ENCODE measurements around the gene MXD4.
A peak's percentile ranks its signal among the peaks of the same experiment; 100 is the strongest.
"Not testable (repeated sequence)": the region's sequence is repeated elsewhere in the genome, so short reads cannot be mapped to it uniquely, and the experiment has no call there.

The MXD4 gene

DNA sequence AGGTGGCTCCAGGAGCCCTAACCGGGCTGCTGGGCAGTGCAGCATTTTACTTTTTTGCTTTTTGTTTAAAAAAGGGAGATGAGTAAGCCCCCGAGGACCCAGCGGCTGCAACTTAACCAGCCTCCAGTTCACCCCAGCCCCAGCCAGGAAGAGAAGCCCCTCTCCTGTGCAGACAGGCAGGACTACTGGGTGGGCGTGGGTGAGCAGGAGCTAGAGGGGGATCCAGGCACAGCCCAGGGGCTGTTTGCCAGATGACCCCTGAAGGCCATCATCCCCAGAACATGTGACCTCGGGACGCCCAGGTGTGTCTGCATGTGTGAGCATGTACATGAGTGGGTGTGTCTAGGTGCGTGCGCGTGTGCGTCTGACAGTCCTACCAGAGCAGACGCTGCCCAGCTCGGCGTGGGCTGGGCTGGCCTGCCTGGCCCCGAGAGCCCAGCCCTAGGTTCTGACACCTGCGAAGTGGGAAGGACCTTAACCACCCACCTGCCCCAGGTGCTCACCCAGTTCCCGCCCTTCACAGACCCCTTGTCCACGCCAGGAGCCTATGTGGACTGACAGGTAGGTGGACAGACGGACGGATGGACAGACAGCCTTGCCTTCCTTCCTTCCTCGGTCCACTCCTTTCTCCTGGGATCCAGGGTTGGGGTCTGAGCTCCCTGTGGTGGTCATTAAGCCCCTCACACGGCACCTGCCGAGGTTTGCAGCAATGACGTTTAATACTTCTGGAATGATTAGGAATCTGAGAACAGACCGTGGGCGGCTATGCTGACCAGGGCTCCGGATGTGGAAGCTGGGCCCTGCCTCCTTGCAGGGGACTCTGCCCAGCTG lies 12.2 kb downstream of the MXD4 start:
- DNase-seq, result no peak

DNA sequence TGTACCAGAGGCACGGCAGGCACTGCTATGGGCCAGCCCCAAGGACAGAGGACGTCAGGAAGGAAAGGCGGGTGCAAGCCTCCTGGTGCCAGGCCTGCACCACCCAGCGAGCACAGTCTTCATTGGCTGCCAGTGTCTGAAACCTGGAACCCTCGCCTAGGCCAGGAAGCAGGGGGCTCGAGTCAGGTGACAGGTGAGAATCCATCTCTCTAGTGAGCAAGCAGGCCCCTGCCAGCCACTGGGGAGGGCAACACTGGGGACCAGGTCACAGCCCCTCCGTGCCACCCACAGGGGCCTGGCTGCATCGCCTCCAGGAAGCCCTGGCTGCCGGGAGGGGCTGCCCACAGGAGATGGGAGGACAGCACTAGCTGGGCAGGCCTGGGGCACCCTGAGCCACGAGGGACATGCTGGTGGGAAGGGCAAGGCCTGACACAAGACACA lies 13.1 kb downstream of the MXD4 start:
- no peak for DNase-seq

DNA sequence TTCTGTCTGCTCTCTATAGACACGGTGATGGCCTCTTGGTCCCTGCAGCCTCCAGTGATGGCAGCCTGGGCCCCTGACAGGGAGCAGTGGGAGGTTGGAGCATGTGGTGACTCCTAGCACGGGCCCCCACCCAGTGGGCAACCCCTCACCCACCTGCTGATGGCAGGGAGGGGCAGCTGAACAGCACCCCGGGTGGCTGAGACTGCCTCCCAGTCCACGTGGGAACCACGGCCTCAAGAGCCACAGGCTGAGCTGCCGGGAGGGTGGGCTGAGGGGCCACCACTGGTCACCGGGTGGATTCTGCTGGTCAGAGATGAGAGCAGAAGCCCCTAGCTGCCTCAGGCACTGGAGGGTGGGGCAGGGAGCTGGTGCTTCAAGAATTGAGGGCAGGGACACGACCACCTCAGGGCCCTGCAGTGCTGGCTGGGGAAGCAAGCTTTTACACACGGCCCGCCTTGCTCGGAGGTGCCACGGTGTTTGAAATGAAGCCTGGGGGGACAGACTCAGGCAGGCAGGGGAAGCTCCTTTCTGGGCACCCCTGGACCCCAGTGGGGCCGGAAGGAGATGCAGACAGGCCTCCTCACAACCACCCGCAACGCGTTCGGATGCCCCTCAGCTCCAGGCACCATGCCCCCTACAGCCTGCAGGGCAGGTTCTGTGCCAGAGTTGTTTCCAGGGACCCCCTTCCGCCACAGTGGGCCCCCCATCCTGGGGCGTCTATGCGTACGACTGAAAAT lies 13.7 kb downstream of the MXD4 start:
- no peak for DNase-seq

DNA sequence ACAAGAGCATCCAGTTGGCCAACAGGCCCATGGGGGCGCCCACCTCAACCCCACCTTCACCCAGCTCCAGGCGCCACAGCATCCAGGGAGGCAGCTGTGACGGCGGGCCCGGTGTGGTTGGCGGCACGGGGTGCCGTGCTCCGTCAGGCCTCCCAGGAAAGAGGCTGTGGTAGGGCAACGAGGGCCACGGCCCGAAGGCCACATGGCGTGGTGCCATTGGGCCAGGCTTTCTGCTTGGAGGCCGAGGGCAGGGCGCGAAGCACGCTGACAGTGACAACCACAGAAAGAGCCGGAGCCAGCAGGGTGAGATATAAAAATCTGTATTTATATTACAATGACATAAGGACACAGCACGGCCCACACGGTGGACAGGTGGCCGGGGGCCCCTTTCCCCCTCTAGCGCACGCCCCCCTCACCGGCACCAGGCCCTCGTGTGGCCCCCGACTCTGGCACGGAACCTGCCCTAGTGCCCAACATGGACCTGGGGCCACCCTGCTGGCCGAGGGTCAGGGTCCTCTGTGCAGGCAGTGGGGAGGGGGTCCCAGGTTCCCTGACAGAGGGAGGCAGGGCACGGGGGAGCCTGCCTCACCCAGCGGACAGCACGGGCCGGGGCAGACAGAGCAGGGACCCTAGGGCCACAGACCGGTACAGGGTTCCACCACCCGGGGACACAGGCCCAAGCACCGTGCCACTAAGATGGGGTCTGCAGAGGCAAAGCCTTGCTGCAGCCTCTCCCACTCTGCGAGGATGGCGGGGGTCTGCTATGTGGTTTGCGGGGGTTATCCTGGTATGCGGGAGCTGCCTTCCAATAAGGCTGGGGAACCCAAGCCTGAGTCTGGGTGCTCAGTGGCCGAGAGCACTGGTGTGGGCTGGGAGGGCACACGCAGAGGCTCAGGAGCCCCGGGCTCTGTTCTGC lies 14.5 kb downstream of the MXD4 start:
- DNase-seq, result no peak

DNA sequence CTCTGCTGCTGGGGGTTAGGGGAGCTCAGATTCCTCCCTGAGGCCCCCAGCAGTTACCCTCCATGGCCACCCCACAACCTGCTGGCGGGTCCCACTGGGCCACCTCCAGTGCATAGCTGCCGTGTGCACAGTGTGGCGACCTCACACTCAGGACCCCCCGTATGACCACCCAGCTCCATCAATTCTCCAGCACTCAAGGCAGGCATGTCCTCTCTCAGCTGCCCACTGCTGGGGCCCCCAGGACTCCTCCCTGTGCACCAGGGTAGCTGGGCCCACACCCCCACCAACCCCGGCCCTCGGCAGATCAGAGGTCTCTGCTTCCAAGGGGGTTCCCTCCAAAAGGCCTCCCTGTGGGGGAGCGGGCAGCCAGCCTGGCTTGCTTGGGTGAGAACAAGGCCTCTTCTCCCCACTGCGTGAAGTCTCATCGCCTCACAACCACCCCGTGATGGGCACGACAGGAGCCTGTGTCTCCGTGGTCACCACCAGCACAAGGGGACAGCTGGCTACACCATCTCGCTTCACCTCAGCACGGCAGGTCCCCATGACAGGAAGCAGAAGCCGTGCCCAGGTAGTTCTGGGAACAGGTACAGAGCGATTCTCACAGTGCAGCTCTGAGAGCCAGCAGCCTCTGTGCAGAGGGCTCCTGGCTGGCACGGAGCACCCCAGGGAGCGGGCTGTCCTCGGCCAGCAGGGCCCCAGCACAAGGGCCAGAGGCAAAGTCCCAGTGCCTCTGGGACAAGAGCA lies 15.4 kb downstream of the MXD4 start:
- no peak for DNase-seq

DNA sequence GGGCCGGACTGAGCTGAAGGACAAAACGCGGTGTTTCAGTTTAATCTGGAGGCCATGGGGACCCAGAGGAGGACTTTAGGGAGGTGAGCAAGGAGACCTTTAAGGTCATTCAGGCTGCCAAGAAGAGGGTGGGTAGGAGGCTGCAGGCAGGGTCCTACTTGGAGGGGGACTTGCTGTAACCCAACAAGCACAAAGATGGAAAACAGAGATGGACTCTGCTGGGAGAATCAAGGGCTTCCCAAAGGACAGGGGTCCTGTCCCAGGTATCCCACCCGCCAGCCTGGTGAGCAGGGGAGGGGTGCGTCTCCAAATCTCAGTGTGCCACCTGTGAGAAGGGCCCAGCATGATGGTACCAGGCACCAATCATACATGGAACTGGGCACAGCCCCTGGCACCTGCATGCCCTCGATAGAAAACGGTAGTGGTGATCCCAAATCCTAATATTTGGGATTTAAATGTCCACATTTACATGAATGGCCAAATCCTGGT lies 16.1 kb downstream of the MXD4 start:
- DNase-seq, result no peak

DNA sequence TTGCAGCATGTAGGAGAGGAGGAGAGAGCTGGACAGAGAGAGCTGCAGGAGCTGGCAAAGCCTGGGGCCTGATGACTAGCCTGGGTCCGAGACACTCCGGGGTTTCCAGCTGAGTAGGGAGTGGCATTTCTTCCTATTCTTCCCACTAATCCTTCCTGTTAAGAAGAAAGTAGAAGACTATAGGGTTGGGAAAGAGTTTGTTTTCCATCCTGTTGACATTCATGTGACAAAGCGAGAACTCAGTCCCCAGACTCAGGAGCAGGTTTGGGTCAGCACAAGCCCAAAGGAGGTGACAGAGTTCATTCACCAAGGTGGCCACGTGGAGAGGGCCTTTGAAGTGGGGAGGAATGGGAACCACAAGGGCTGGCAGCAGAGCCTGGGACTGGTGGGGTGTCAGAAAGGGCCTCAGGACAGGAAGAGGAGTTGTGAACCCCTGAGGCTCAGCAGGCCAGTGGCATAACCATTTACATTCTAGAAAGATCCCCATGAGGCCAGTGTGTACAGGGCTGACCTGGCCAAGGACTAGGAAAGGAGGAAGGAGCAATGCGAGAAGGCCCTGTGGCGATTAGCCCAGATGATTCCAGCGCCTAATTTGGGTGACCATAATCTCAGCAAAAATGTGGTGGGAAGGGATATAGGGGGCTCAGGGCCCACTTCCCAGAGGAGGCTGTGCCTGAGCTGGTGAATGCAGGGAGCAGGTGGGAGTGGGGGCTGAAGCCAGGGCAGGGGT lies 16.7 kb downstream of the MXD4 start:
- no peak for DNase-seq

DNA sequence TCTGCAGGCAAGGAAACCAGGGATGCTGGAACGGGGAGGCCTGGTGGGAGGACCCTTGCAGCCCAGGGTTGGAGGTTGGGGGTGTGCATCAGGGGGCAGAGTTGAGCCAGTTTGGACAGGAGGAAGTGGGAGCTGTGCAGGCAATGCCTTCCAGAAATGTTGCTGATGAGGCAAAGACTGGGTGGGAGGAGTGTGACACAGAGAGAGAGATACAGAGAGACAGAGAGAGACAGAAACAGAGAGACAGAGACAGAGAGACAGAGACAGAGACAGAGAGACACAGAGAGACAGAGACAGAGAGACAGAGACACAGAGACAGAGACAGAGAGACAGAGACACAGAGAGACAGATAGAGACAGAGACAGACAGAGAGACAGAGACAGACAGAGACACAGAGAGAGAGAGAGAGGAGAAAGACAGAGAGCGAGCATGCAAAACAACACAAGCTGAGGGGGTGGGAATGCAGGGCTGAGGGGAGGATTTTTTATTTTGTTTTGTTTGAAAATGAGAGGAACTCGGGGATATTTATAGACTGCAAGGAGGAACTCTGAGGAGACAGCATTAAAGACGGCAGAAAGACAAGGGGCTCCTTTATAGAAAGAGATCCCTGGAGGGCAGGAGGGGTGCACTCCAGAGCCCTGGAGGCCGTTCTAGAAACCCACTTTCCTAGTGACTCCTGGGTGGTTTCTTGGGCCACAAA lies 18.1 kb downstream of the MXD4 start:
- DNase-seq, result no peak

DNA sequence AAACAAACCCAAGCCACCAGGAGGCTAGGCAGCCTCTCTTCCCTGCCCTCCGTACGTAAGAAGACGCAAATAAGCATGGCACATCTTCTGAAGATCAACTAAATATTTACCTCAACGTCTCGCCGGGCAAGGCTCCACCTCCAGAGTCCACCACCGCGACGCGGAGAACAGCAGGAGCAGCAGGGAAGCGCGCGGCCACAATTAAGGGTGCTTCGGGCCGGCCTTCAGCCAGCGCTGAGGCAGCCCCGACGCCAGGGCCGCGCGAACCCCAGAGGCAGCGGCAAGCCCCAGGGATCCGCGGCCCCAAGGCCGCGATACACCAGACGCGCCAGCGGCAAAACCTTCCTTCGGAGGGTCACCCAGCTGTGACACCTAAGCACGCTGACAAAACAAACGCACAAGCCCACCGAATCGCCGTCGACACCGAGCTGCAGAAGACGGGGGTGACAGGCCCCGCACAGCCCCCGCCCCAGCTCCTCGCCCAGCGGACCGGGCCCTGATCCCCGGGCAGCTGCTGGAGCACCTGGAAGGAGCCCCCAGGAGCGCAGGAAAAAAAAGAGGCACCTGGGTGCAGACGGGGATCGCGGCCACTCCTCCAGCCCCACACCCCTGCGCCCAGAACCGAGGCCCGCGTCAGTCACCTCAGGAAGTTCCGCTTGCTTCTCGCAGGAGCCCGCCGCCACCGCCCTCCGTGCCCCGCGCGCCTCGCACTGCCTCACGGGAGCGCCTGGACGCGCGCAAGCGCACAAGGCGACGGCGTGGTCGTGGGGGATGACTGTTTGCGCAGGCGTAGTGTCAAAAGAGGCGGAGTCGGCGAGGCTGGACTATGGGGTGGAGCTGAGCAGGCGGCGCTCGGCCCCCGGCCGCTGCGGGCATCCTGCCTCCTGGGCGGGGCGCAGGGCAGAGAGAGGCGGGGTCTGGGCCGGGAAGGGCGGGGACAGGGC lies 20.2 kb downstream of the MXD4 start, which contains the start of the genes HAUS3 and POLN:
Gene HAUS3, minus strand, starts transcription at position 712 of the 944 bp plus-strand sequence. CDS start 1,175 bp downstream, outside the sequence.
Gene POLN, minus strand, starts transcription at position 712 of the 944 bp plus-strand sequence. CDS start 12,890 bp downstream, outside the sequence.
- DNase-seq, result peak; percentile 91

DNA sequence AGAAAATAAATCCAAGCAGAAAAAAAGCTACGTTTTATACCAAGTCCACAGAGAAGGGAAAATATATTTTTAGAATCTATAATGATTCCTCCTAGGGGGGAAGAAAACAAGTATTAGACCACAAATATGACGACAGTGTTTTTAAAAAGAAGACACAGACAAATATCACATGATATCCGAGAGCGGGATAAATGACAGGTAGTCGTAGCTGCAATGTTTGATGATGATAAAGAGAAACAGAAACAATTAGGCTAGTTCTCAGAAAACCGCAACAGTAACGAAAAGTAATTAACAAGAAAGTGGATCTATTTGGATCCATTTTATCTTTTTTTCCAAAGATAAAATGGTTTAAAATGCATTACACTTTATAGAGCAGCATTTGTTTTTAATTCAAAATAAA lies 20.9 kb downstream of the MXD4 start:
- DNase-seq, result no peak

DNA sequence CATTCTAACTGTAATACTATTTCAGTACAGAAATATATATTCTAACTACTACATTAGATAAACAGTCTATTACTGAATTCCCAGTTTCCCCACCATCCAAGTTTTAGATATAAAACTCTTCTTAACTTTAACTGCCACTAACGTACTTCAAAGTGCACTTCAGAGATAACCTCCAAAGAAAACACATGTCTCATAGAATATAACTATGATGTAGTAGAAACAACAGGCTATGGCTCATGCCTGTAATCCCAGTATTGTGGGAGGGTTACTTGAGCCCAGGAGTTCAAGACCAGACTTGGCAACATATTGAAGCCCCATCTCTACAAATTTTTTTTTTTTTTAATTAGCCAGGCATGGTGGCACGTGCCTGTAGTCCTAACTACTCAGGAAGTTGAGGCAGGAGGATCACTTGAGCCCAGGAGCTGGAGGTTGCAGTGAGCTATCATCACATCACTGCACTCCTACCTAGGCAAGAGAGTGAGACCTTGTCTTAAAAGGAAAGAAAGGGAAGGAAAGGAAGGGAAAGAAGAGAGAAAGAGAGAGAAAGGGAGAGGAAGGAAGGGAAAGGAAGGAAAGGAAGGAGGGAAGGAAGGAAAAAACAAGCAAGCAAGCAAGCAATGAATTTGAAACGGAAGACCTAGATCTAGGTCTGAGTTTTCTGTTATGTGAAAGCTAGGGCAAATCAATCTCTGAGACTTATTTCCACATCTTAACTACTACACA lies 24.8 kb downstream of the MXD4 start:
- DNase-seq, result no peak

DNA sequence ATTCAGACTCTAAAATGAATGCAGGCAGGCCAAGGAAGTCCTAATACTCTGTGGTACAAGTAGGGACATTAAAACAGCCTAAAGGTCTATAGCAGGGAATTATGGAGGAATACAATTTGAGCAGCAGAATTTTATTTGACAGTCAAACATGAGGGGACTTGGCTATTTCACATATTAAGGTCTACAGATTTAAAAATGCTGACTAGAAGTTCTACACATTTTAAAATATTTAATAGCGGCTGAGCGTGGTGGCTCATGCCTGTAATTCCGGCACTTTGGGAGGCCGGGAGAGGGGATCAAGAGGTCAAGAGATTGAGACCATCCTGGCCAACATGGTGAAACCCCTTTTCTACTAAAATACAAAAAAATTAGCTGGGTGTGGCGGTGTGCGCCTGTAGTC lies 30.8 kb downstream of the MXD4 start:
- no peak for DNase-seq

DNA sequence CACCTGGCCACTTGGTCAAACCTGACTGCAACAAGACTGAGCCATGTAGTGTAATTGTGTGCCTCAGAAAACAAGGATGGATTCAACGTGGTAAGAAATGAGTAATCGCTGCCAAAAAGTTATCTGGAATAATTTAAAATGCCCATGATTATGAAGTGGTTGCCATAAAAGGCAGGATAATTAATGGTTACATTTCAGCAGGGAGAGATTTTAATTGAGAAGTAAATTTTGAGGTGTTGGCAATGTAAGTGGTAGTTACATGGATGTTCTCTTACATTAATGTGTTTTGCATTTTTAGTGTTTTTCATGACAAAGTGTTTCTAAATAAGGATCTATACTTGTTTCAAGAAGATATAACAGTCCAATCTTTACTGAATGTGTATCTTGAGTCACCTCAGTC lies 35.6 kb downstream of the MXD4 start:
- DNase-seq, result no peak

DNA sequence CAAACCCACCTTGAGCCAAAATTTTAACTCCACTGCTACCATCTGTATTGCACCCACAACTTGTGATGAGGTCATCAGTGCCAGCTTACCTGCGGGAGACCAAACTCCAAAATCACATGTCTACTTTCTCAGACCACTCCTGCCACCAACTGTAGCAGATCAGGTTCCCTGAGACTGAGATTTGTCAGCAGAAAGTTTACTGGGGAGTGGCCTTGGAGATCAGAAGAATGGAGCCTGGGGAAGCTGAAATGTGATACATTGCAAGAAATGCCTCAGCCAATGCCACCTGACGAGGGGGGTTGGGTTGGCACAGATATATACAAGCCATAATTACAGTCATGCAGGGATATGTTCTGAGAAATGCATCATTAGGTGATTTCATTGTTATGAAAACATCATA lies 39.1 kb downstream of the MXD4 start:
- DNase-seq, result no peak

DNA sequence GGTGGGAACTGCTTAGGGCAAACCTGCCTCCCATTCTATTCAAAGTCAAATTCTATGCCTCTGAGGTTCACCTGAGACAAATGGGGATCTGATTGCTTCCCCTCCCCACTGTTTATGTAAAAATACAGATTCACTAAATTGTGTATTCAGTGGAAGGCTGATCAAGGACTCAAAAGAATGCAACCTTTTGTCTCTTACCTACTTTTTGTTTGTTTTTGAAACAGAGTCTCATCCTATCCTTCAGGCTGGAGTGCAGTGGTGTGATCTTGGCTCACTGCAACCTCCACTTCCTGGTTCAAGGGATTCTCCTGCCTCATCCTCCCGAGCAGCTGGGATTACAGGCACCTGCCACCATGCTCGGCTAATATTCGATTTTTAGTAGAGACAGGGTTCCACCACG lies 40.5 kb downstream of the MXD4 start:
- DNase-seq, result not testable (repeated sequence)

DNA sequence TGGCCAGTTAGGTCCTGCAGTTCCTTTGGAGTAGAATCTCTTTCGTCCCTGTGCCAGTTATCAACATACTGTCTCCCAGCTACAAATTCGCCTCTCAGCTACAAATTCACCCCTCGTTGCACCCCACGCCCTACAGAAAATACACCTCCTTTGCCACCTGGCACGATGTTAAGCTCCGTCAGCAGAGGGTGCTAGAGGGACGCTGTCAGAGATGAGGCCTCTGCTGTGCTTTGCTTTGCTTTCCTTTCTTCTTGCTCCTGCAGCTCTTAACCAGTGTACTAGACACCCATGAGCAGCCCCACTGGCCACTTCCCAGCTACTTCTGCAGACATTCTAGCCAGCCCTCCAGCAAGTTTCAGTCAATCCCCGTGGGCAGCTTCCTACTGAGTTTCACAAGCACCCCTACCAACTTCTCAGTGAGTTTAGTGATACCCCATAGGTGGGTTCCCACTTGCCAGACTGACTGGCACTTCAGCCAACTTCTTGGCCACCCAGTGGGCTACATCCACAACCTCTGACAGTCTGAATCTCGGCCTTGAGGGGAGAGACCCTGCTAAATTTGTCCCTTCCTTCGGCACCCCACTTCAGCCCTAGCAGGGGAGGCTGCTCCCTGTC lies 41.8 kb downstream of the MXD4 start:
- peak; percentile 53 for DNase-seq

DNA sequence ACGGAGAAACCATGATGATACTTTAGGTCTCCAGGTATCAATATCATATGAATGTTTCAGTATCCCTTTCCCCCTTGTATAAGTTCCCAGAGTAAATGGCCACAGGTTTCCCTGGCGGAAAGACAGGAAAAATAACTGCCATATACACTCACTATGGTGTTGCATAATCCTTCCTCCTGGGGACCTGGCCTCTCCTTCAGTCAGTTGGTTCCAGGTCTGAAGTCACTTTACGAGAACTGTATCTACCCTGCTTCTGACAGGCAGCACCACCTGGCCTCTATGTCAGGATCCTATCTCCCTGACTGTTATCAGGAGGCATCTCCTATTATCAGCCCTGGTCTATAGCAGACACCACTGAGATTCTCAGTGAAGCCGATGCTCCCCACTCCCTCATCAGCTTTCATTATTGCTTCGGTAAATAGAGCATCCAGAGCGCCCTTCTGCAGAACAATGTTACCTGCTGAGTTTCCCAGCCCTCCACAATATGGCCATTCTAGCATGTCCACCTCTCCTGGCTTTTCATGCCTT lies 42.6 kb downstream of the MXD4 start:
- no peak for DNase-seq

DNA sequence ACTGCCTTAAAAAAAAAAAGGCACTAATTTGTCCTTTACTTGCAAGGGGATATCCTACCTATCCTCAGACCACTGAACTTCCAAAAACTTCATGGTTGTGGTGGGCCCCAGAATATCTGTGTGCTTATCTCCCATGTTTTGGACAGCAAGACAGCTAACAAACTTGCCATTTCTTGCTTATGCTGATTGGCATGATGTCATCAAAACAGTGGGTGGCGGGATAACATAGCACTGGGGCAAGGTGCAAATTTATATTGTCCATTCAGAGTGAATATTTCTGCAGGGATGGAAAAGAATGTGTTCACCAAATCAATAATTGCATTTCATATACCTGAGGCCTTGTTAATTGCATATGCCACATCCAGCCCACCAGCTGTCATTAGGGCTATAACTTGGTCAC lies 43.5 kb downstream of the MXD4 start:
- no peak for DNase-seq
